Cardiac fibroblast (primary cell): ENCODE measurements around the gene SP100.

Experiments
- DNase-seq, 2 donors: peaks; one replicate each; pipeline versions ENCODE4 v3.0.0 to v3.0.0-alpha.2; 2010; ENCODE audit warnings: low read depth in 2 of 2
- H3K4me3 ChIP-seq, 2 donors: replicated peaks in 1 of 2; 1 replicate in 1 of 2; 2 replicates in 1 of 2; pipeline ENCODE4 v1.5.1; 2011; ENCODE audit warnings: low read depth in 2 of 2, low read length in 2 of 2, mild to moderate bottlenecking in 2 of 2, moderate library complexity in 1 of 2
- CTCF ChIP-seq: IDR thresholded peaks from one replicate; pipeline ENCODE4 v1.5.1; 2011; ENCODE audit warnings: low read depth, mild to moderate bottlenecking, low read length, inconsistent platforms

SP100 gene

GRCh38 chr2:230577114-230577513, 161.1 kb downstream of the SP100 start:
- H3K4me3 ChIP-seq = no peak overlapping the region
- peak in 1 of 2 donors; percentile 30 for DNase-seq
- no peak for TF ChIP-seq CTCF

- no peak for TF ChIP-seq CTCF
- DNase-seq = no peak
Observed at GRCh38 chr2:230578106-230578505, 162.1 kb downstream of the SP100 start.

GRCh38 chr2:230582851-230583283, 166.9 kb downstream of the SP100 start:
- DNase-seq = peak; percentile 6 to 90
- TF ChIP-seq CTCF = no peak
- H3K4me3 ChIP-seq = no peak overlapping the region

More at GRCh38 chr2:230578106-230578505, 162.1 kb downstream of the SP100 start:
- H3K4me3 ChIP-seq = no peak overlapping the region

GRCh38 chr2:230583581-230583980, 167.6 kb downstream of the SP100 start:
- no peak for TF ChIP-seq CTCF
- no peak for DNase-seq

GRCh38 chr2:230586328-230586982, 170.5 kb downstream of the SP100 start:
- H3K4me3 ChIP-seq = no peak overlapping the region
- peak; percentile 20 to 21 for DNase-seq
- no peak for TF ChIP-seq CTCF

More at GRCh38 chr2:230583581-230583980, 167.6 kb downstream of the SP100 start:
- H3K4me3 ChIP-seq = no peak overlapping the region

- TF ChIP-seq CTCF = no peak
- no peak for DNase-seq
- H3K4me3 ChIP-seq = no peak overlapping the region
Observed at GRCh38 chr2:230589025-230589424, 173.0 kb downstream of the SP100 start.
